PC-9 (cell line): ENCODE measurements around the gene VEZT.

ENCODE experiments used
- CTCF ChIP-seq: fragments of 200-600 bp; sonication (generic); conservative IDR thresholded peaks from 2 replicates; pipeline ENCODE4 v1.6.1; 2017; ENCODE audit warnings: mixed run types, antibody characterized with exemption, mild to moderate bottlenecking, moderate library complexity
- EZH2 ChIP-seq: fragments of 200-600 bp; sonication (generic); IDR thresholded peaks from 2 replicates; pipeline ENCODE4 v1.8.0; 2017; ENCODE audit warnings: antibody characterized with exemption, low read depth

- TF ChIP-seq EZH2 (no peak), CTCF (no peak; the same call in 1 of the 2 replicates)
Observed at GRCh38 chr12:95178136-95178535, 39.5 kb upstream of the VEZT start.
